SHP77 treated with DMSO at 0.1 percent for 48 hours (cell line): ENCODE data around the gene TIMM10B.
A peak's percentile ranks its signal among the peaks of the same experiment; 100 is the strongest.

Source experiments
- DNase-seq: peaks from one replicate; lab custom pipeline; 2025; lab: John Stamatoyannopoulos, UW

TIMM10B gene

GRCh38 chr11:6472934-6473333, 8.4 kb upstream of the TIMM10B start:
- DNase-seq = no peak

GRCh38 chr11:6473451-6474412, 7.6 kb upstream of the TIMM10B start, which contains the start of gene TRIM3:
TSS of gene TRIM3 (minus strand) at chr11:6473941. CDS start at chr11:6465695, 8,246 bp downstream.
- no peak for DNase-seq

- DNase-seq = no peak
Observed at GRCh38 chr11:6474413-6474792, 6.9 kb upstream of the TIMM10B start.

- DNase-seq = no peak
Observed at GRCh38 chr11:6474806-6475500, 6.3 kb upstream of the TIMM10B start.

GRCh38 chr11:6475936-6476335, 5.4 kb upstream of the TIMM10B start:
- DNase-seq = peak; percentile 13

- no peak for DNase-seq
Observed at GRCh38 chr11:6476571-6476970, 4.7 kb upstream of the TIMM10B start.

- no peak for DNase-seq
Observed at GRCh38 chr11:6480299-6480914, 894 bp upstream of the TIMM10B start.

- no peak for DNase-seq
Observed at GRCh38 chr11:6481924-6482275, 599 bp downstream of the TIMM10B start.

- DNase-seq = no peak
Observed at GRCh38 chr11:6482441-6482840, 1.1 kb downstream of the TIMM10B start.

- no peak for DNase-seq
Observed at GRCh38 chr11:6483015-6483414, 1.7 kb downstream of the TIMM10B start.

GRCh38 chr11:6485661-6486060, 4.4 kb downstream of the TIMM10B start:
- no peak for DNase-seq

- DNase-seq = no peak
Observed at GRCh38 chr11:6486256-6486655, 5.0 kb downstream of the TIMM10B start.

GRCh38 chr11:6486938-6487337, 5.6 kb downstream of the TIMM10B start:
- DNase-seq = no peak

GRCh38 chr11:6488342-6488741, 7.0 kb downstream of the TIMM10B start:
- DNase-seq = no peak

- DNase-seq = no peak
Observed at GRCh38 chr11:6488821-6489220, 7.5 kb downstream of the TIMM10B start.

GRCh38 chr11:6489306-6489705, 8.0 kb downstream of the TIMM10B start:
- DNase-seq = no peak

- DNase-seq = no peak
Observed at GRCh38 chr11:6497069-6497839, 16.0 kb downstream of the TIMM10B start, which contains the start of gene DNHD1. TSS of gene DNHD1 (plus strand) at chr11:6497280. CDS start at chr11:6498216, 936 bp downstream.

GRCh38 chr11:6498121-6498520, 16.8 kb downstream of the TIMM10B start:
- DNase-seq = no peak

GRCh38 chr11:6498544-6498943, 17.2 kb downstream of the TIMM10B start:
- no peak for DNase-seq

- no peak for DNase-seq
Observed at GRCh38 chr11:6502382-6502781, 21.1 kb downstream of the TIMM10B start.

GRCh38 chr11:6504166-6504565, 22.9 kb downstream of the TIMM10B start:
- DNase-seq = no peak
